B cell (primary cell): ENCODE results near the gene LSM12. TPM values are rescaled to one million over a fixed set of nuclear protein-coding genes. Genes with fewer than 3 reads are reported as not detected.

ENCODE experiments used
- ATAC-seq: fragments of 200-7000 bp; cut with Tn5 transposase; one replicate; pipeline ENCODE4 v1.10.0; 2021; ENCODE audit warnings: low read depth, mild to moderate bottlenecking, moderate number of reproducible peaks, moderate library complexity
- CTCF ChIA-PET: fragments of 350-600 bp; sonication (Branson Sonifier 250); formaldehyde crosslinking; loops from one replicate; lab custom pipeline; 2021; ENCODE audit warnings: antibody characterized with exemption, inconsistent platforms; lab: Charles Lee
- POLR2A ChIA-PET: fragments of 350-600 bp; sonication (Branson Sonifier 250); formaldehyde crosslinking; loops from one replicate; lab custom pipeline; 2021; ENCODE audit warnings: antibody characterized with exemption; lab: Charles Lee
- DNase-seq: peaks from one replicate; pipeline ENCODE4 v3.0.0; 2013
- H2AFZ ChIP-seq: 2 replicates; pipeline ENCODE4 v1.6.1; 2012; ENCODE audit warnings: mild to moderate bottlenecking, low read depth, low read length; ENCODE audit not compliant: insufficient read depth, poor library complexity, severe bottlenecking
- H3K27ac ChIP-seq, 2 donors: 1 replicate in 1 of 2; 2 replicates in 1 of 2; pipeline ENCODE4 v1.5.1; 2012 to 2013; ENCODE audit warnings: low read length in 2 of 2, mild to moderate bottlenecking in 2 of 2, moderate library complexity in 1 of 2
- H3K27me3 ChIP-seq, 4 experiments: fragments of 200-600 bp in 1 of 4; sonication (generic) in 1 of 4; replicated peaks in 1 of 4; 1 replicate in 2 of 4; 2 replicates in 2 of 4; pipeline versions ENCODE4 v1.6.1 to v1.7.0; 2013 to 2016; ENCODE audit warnings: low read length in 3 of 4, mild to moderate bottlenecking in 2 of 4, mixed read lengths in 1 of 4, moderate library complexity in 1 of 4; ENCODE audit not compliant: insufficient read depth in 4 of 4, control insufficient read depth in 3 of 4; ENCODE audit errors: control extremely low read depth in 1 of 4
- H3K36me3 ChIP-seq, 2 experiments: replicated peaks in 1 of 2; 1 replicate in 1 of 2; 2 replicates in 1 of 2; pipeline versions ENCODE4 v1.6.1 to v1.7.1; 2013; ENCODE audit warnings: low read length in 1 of 2; ENCODE audit not compliant: insufficient read depth in 2 of 2, control insufficient read depth in 1 of 2; ENCODE audit errors: control extremely low read depth in 1 of 2, extremely low read depth in 1 of 2
- H3K4me1 ChIP-seq, 2 donors: fragments of 200-600 bp in 1 of 2; sonication (generic) in 1 of 2; 1 replicate in 1 of 2; 2 replicates in 1 of 2; pipeline versions ENCODE4 v1.5.1 to v1.6.1; 2013 to 2017; ENCODE audit warnings: low read length in 2 of 2; ENCODE audit not compliant: control insufficient read depth in 2 of 2, insufficient read depth in 2 of 2
- H3K4me2 ChIP-seq: replicated peaks from 2 replicates; pipeline ENCODE3; 2012; ENCODE audit warnings: mild to moderate bottlenecking, low read depth, low read length; ENCODE audit not compliant: poor library complexity, severe bottlenecking
- H3K4me3 ChIP-seq, 5 experiments: fragments of 200-600 bp in 1 of 5; sonication (generic) in 1 of 5; 1 replicate in 3 of 5; 2 replicates in 2 of 5; pipeline versions ENCODE4 v1.5.1 to v1.7.0; 2011 to 2016; ENCODE audit warnings: low read length in 4 of 5, mild to moderate bottlenecking in 4 of 5, low read depth in 2 of 5, control low read depth in 1 of 5, moderate library complexity in 1 of 5; ENCODE audit not compliant: insufficient read depth in 1 of 5; ENCODE audit errors: control extremely low read depth in 1 of 5, extremely low read depth in 1 of 5
- H3K79me2 ChIP-seq: fragments of 200-600 bp; sonication (generic); one replicate; pipeline ENCODE4 v1.6.0; 2016; ENCODE audit warnings: low read length; ENCODE audit not compliant: control insufficient read depth, insufficient read depth
- H3K9ac ChIP-seq: fragments of 200-600 bp; sonication (generic); 2 replicates; pipeline ENCODE4 v1.6.1; 2017; ENCODE audit warnings: mild to moderate bottlenecking, low read length, moderate library complexity
- H3K9me3 ChIP-seq, 3 donors: one replicate each; pipeline versions ENCODE4 v1.6.1 to v1.7.1; 2013; ENCODE audit warnings: low read length in 2 of 3; ENCODE audit not compliant: control insufficient read depth in 2 of 3, insufficient read depth in 1 of 3; ENCODE audit errors: control extremely low read depth in 1 of 3
- H4K20me1 ChIP-seq: 2 replicates; pipeline ENCODE4 v1.6.0; 2012; ENCODE audit warnings: mild to moderate bottlenecking, low read length; ENCODE audit not compliant: insufficient read depth, control insufficient read depth, poor library complexity, severe bottlenecking
- H3K27ac Mint-ChIP-seq: one replicate; pipeline ENCODE4 v1.8.0; 2021; ENCODE audit warnings: mixed read lengths
- H3K27me3 Mint-ChIP-seq: one replicate; pipeline ENCODE4 v1.8.0; 2021; ENCODE audit warnings: mixed read lengths
- H3K4me1 Mint-ChIP-seq: one replicate; pipeline ENCODE4 v1.8.0; 2021; ENCODE audit warnings: mixed read lengths
- H3K4me3 Mint-ChIP-seq: one replicate; pipeline ENCODE4 v1.8.0; 2021; ENCODE audit warnings: mixed read lengths
- H3K9me3 Mint-ChIP-seq: one replicate; pipeline ENCODE4 v1.8.0; 2022; ENCODE audit warnings: mixed read lengths; ENCODE audit not compliant: insufficient read depth
- CTCF ChIP-seq: fragments of 200-600 bp; IDR thresholded peaks from one replicate; pipeline ENCODE4 v1.8.0; 2022; ENCODE audit warnings: antibody characterized with exemption, mild to moderate bottlenecking
- EZH2 ChIP-seq: IDR thresholded peaks from 2 replicates; pipeline ENCODE4 v1.6.1; 2012; ENCODE audit warnings: borderline replicate concordance, low read depth, mild to moderate bottlenecking, moderate library complexity, low read length; ENCODE audit not compliant: insufficient read depth, poor library complexity, severe bottlenecking
- WGBS: methylation state at CpG from one replicate; pipeline ENCODE4 v1.1.5; 2013; ENCODE audit warnings: missing lambda C conversion rate; ENCODE audit not compliant: insufficient coverage; 5-methylcytosine and 5-hydroxymethylcytosine counted together
- intact Hi-C: fragments of 100-400 bp; cut with micrococcal nuclease; formaldehyde crosslinking; loops from one replicate; pipeline ENCODE4 v1.10.0; 2022
- polyA plus RNA-seq: library from polyadenylated mRNA; depleted of rRNA; stranded (reverse); fragments of >200 nt; gene quantifications from 2 replicates; pipeline ENCODE4 v1.2.3, GENCODE V29; 2012
- total RNA-seq, 2 donors: library from RNA; stranded (reverse); fragments of 120-200 nt in 1 of 2; gene quantifications; 1 replicate in 1 of 2; 2 replicates in 1 of 2; pipeline versions ENCODE4 v1.2.3 to v1.2.4, GENCODE V29; 2013 to 2022

Gene LSM12
- total and polyA plus RNA-seq, 2 donors (not counting 1 experiment from before 2014, with no cell fraction given), result 16.8 to 31.2 TPM

- H3K27ac Mint-ChIP-seq, result no peak overlapping the region
Measured at GRCh38 chr17:44081681-44082080, 15.2 kb upstream of the LSM12 start.

More at GRCh38 chr17:44081681-44082080, 15.2 kb upstream of the LSM12 start:
- ChIA-PET POLR2A (no interaction called here), CTCF (interaction anchor here (1.0 to 1.4 kb wide), 2 partner anchors 104 to 171 kb away, joined by 3 read pairs; no protein-coding TSS in a partner anchor)
- intact Hi-C loops, result no loop called here
- Mint-ChIP-seq H3K4me1 (no peaks in the 10 kb centered on the region), H3K27me3 (no peaks in the 10 kb centered on the region), H3K9me3 (no peaks in the 10 kb centered on the region), H3K4me3 (no peak overlapping the region)
- WGBS, result 98% methylated on average over 3 of the region's 3 CpGs
- no peak overlapping the region for H2AFZ ChIP-seq
- H3K36me3 ChIP-seq, result peaks cover 1 to 80% of the 10 kb centered on the region in 2 experiments
- H3K27ac ChIP-seq, result no peak overlapping the region
- no peak for TF ChIP-seq EZH2
- no peak for TF ChIP-seq CTCF
- no peak for DNase-seq
- no peak overlapping the region for H3K9ac ChIP-seq
- no peaks in the 10 kb centered on the region for H3K27me3 ChIP-seq
- H4K20me1 ChIP-seq, result no peaks in the 10 kb centered on the region
- no peak overlapping the region for H3K4me2 ChIP-seq
- ATAC-seq, result no peak
- H3K4me3 ChIP-seq, result no peak overlapping the region
- H3K9me3 ChIP-seq, result no peaks in the 10 kb centered on the region
- H3K4me1 ChIP-seq, result no peaks in the 10 kb centered on the region
- no peaks in the 10 kb centered on the region for H3K79me2 ChIP-seq
